H9 (cell line): Measurements from ENCODE around the gene TRABD. TPM values are rescaled to one million over a fixed set of nuclear protein-coding genes. Genes with fewer than 3 reads are reported as not detected.

Source experiments
- DNase-seq: peaks from one replicate; pipeline ENCODE4 v3.0.0-alpha.2; 2017
- H2AFZ ChIP-seq: one replicate; pipeline ENCODE4 v1.6.1; 2013; ENCODE audit warnings: mild to moderate bottlenecking, low read length, control low read depth, moderate library complexity
- H2AK5ac ChIP-seq: 2 replicates; pipeline ENCODE4 v1.6.1; 2013; ENCODE audit warnings: low read length, control low read depth, mixed read lengths; ENCODE audit not compliant: insufficient read length
- H2BK120ac ChIP-seq: one replicate; pipeline ENCODE4 v1.6.1; 2013; ENCODE audit warnings: low read depth, mild to moderate bottlenecking, low read length, control low read depth, inconsistent platforms; ENCODE audit not compliant: poor library complexity, severe bottlenecking
- H2BK12ac ChIP-seq: 2 replicates; pipeline ENCODE4 v1.6.1; 2013; ENCODE audit warnings: low read length, control low read depth, mixed read lengths, low read depth; ENCODE audit not compliant: insufficient read length
- H2BK15ac ChIP-seq: 2 replicates; pipeline ENCODE4 v1.6.1; 2013; ENCODE audit warnings: low read depth, low read length, control low read depth
- H2BK20ac ChIP-seq: one replicate; pipeline ENCODE4 v1.6.1; 2013; ENCODE audit warnings: low read depth, mild to moderate bottlenecking, low read length, control low read depth, inconsistent platforms; ENCODE audit not compliant: poor library complexity, severe bottlenecking
- H2BK5ac ChIP-seq: 2 replicates; pipeline ENCODE4 v1.6.1; 2013; ENCODE audit warnings: low read length, control low read depth, mixed read lengths; ENCODE audit not compliant: insufficient read length
- H3K14ac ChIP-seq: 2 replicates; pipeline ENCODE4 v1.6.1; 2013; ENCODE audit warnings: low read length, control low read depth; ENCODE audit not compliant: insufficient read depth
- H3K18ac ChIP-seq: 2 replicates; pipeline ENCODE4 v1.6.1; 2013; ENCODE audit warnings: low read depth, mild to moderate bottlenecking, mixed read lengths, low read length, control low read depth; ENCODE audit not compliant: insufficient read length
- H3K23ac ChIP-seq: 2 replicates; pipeline ENCODE4 v1.6.1; 2013; ENCODE audit warnings: low read length, control low read depth, mixed read lengths, low read depth; ENCODE audit not compliant: insufficient read length
- H3K23me2 ChIP-seq: 2 replicates; pipeline ENCODE4 v1.6.1; 2013; ENCODE audit warnings: low read depth, mild to moderate bottlenecking, mixed read lengths, low read length, control low read depth; ENCODE audit not compliant: insufficient read length, poor library complexity, severe bottlenecking
- H3K27ac ChIP-seq: 2 replicates; pipeline ENCODE4 v1.5.1; 2013; ENCODE audit warnings: low read length, control low read depth, mixed read lengths, low read depth; ENCODE audit not compliant: insufficient read length
- H3K27me3 ChIP-seq: 2 replicates; pipeline ENCODE4 v1.6.1; 2013; ENCODE audit warnings: low read length, control low read depth, inconsistent platforms; ENCODE audit not compliant: insufficient read depth
- H3K4ac ChIP-seq: 2 replicates; pipeline ENCODE4 v1.6.1; 2013; ENCODE audit warnings: low read depth, mild to moderate bottlenecking, control low read depth, inconsistent platforms, low read length, moderate library complexity
- H3K4me1 ChIP-seq: 2 replicates; pipeline ENCODE4 v1.6.1; 2013; ENCODE audit warnings: low read length, control low read depth, inconsistent platforms; ENCODE audit not compliant: insufficient read depth
- H3K4me2 ChIP-seq: 2 replicates; pipeline ENCODE4 v1.6.1; 2013; ENCODE audit warnings: low read length, control low read depth, mixed read lengths; ENCODE audit not compliant: insufficient read length, insufficient read depth
- H3K56ac ChIP-seq: 2 replicates; pipeline ENCODE4 v1.6.1; 2013; ENCODE audit warnings: low read depth, mild to moderate bottlenecking, mixed read lengths, low read length, control low read depth; ENCODE audit not compliant: insufficient read length
- H3K79me1 ChIP-seq: 2 replicates; pipeline ENCODE4 v1.6.1; 2013; ENCODE audit warnings: low read depth, mild to moderate bottlenecking, moderate library complexity, low read length, control low read depth, inconsistent platforms; ENCODE audit not compliant: insufficient read depth, poor library complexity, severe bottlenecking
- H3K79me2 ChIP-seq: 2 replicates; pipeline ENCODE4 v1.6.1; 2013; ENCODE audit warnings: low read length, control low read depth, inconsistent platforms; ENCODE audit not compliant: insufficient read depth
- H3K9ac ChIP-seq: 2 replicates; pipeline ENCODE4 v1.6.1; 2013; ENCODE audit warnings: low read length, control low read depth, mixed read lengths; ENCODE audit not compliant: insufficient read length; ENCODE audit errors: extremely low read depth
- H3K9me3 ChIP-seq: one replicate; pipeline ENCODE4 v1.6.1; 2013; ENCODE audit warnings: low read depth, low read length, inconsistent platforms; ENCODE audit not compliant: control insufficient read depth
- H3T11ph ChIP-seq: one replicate; pipeline ENCODE4 v1.6.1; 2013; ENCODE audit warnings: mild to moderate bottlenecking, low read length, control low read depth, inconsistent platforms
- H4K20me1 ChIP-seq: one replicate; pipeline ENCODE4 v1.6.1; 2013; ENCODE audit not compliant: control insufficient read depth, insufficient read length, insufficient read depth
- H4K5ac ChIP-seq: 2 replicates; pipeline ENCODE4 v1.6.1; 2013; ENCODE audit warnings: low read depth, mild to moderate bottlenecking, mixed read lengths, low read length, control low read depth; ENCODE audit not compliant: insufficient read length
- H4K8ac ChIP-seq: replicated peaks from 2 replicates; pipeline ENCODE4 v1.6.1; 2013; ENCODE audit warnings: low read length, control low read depth, mixed read lengths, low read depth; ENCODE audit not compliant: insufficient read length
- H4K91ac ChIP-seq: 2 replicates; pipeline ENCODE4 v1.6.1; 2013; ENCODE audit warnings: low read depth, mild to moderate bottlenecking, moderate library complexity, mixed read lengths, low read length, control low read depth; ENCODE audit not compliant: insufficient read length
- H3K27ac Mint-ChIP-seq, 3 experiments: 2 replicates in 2 of 3; 3 replicates in 1 of 3; pipeline ENCODE4 v1.8.0; 2020 to 2021; ENCODE audit warnings: mixed read lengths in 3 of 3, mild to moderate bottlenecking in 1 of 3, moderate library complexity in 1 of 3
- H3K27me3 Mint-ChIP-seq: 2 replicates; pipeline ENCODE4 v1.8.0; 2021; ENCODE audit warnings: low read depth, mild to moderate bottlenecking, moderate library complexity, mixed read lengths
- H3K36me3 Mint-ChIP-seq, 3 experiments: 2 replicates in 2 of 3; 3 replicates in 1 of 3; pipeline ENCODE4 v1.8.0; 2020 to 2021; ENCODE audit warnings: low read depth in 3 of 3, mixed read lengths in 3 of 3; ENCODE audit not compliant: insufficient read depth in 1 of 3
- H3K4me1 Mint-ChIP-seq, 2 experiments: 2 replicates each; pipeline ENCODE4 v1.8.0; 2020; ENCODE audit warnings: mixed read lengths in 2 of 2
- H3K4me3 Mint-ChIP-seq, 2 experiments: 2 replicates in 1 of 2; 3 replicates in 1 of 2; pipeline ENCODE4 v1.8.0; 2020 to 2021; ENCODE audit warnings: mild to moderate bottlenecking in 2 of 2, mixed read lengths in 2 of 2, moderate library complexity in 1 of 2
- H3K9me3 Mint-ChIP-seq, 2 experiments: 2 replicates in 1 of 2; 3 replicates in 1 of 2; pipeline ENCODE4 v1.8.0; 2020; ENCODE audit warnings: mild to moderate bottlenecking in 2 of 2, mixed read lengths in 2 of 2, moderate library complexity in 1 of 2
- WGBS: extraction: QIAGEN DNeasy Blood & Tissue Kit; methylation state at CpG from one replicate; pipeline ENCODE4 v1.1.7; 2013; ENCODE audit warnings: missing lambda C conversion rate, low lambda C conversion rate, mixed read lengths; ENCODE audit not compliant: insufficient read length; ENCODE audit errors: extremely low coverage; 5-methylcytosine and 5-hydroxymethylcytosine counted together
- total RNA-seq: library from RNA; stranded (reverse); gene quantifications from 2 replicates; pipeline ENCODE4 v1.2.1, GENCODE V29; 2021
- TF ChIP-seq, protein P1 (sequence below): fragments of 200-600 bp; sonication (generic); conservative IDR thresholded peaks from 3 replicates; pipeline ENCODE4 v1.8.0; 2021; ENCODE audit warnings: antibody characterized with exemption, mild to moderate bottlenecking

Gene TRABD
- total RNA-seq, 1 experiment from 2014 or later: 47.8 TPM

DNA sequence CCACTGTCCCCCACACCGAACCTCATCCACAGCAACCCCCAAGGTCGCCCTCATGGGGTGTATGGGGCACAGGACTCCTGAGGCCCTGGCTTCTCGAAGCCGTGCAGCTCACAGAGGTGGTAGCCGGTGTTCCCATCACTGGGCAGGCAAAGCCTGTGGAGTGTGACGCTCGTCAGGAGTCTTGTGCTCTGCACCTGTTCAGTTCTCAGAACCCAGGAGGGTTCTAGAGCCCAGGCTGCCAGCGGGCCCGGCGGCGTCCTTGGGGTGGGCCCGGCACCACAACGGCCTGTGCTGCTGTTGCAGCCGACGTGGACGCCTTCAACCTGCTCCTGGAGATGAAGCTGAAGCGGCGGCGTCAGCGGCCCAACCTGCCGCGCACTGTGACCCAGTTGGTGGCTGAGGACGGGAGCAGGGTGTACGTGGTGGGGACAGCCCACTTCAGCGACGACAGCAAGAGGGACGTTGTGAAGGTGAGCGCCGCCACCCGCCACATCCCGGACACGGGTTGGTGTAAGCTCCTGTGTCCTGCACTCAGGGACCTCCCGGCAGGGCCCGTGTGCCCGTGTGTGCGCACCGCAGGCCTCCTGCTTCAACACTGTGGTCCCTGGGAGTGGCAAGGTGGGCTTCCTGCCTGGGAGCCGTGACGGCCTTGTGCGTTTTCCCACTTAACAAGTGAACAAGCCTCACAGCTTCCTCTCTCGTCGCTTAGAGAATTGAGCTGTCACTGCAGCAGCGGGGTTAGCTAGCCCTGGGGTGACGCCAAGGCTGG is 8.5 kb downstream of the TRABD start:
- H3T11ph ChIP-seq: no peak overlapping the region
- no peaks in the 10 kb centered on the region for H3K27me3 ChIP-seq
- H2BK5ac ChIP-seq: no peak overlapping the region
- H2BK15ac ChIP-seq: no peak overlapping the region
- Mint-ChIP-seq H3K9me3 (no peaks in the 10 kb centered on the region), H3K4me3 (no peak overlapping the region), H3K27ac (no peak overlapping the region), H3K4me1 (peaks cover 4 to 16% of the 10 kb centered on the region in 2 experiments; a peak in 3 of 4 replicates), H3K27me3 (no peaks in the 10 kb centered on the region), H3K36me3 (peaks cover 4 to 21% (median 12%) of the 10 kb centered on the region in 3 experiments)
- H4K8ac ChIP-seq: no peak overlapping the region
- H3K23ac ChIP-seq: no peak overlapping the region
- H3K27ac ChIP-seq: no peak overlapping the region
- H2BK120ac ChIP-seq: no peak overlapping the region
- no peaks in the 10 kb centered on the region for H3K9me3 ChIP-seq
- H4K91ac ChIP-seq: no peak overlapping the region
- no peak overlapping the region for H2AK5ac ChIP-seq
- H3K79me1 ChIP-seq: no peaks in the 10 kb centered on the region
- no peaks in the 10 kb centered on the region for H3K23me2 ChIP-seq
- H3K14ac ChIP-seq: no peak overlapping the region; the same call in 1 of the 2 replicates
- H3K9ac ChIP-seq: no peak overlapping the region
- H4K20me1 ChIP-seq: no peaks in the 10 kb centered on the region
- H2AFZ ChIP-seq: no peak overlapping the region
- no peak overlapping the region for H3K4me2 ChIP-seq
- no peak overlapping the region for H2BK20ac ChIP-seq
- no peak overlapping the region for H3K56ac ChIP-seq
- no peaks in the 10 kb centered on the region for H3K4me1 ChIP-seq
- TF ChIP-seq, protein P1, sequence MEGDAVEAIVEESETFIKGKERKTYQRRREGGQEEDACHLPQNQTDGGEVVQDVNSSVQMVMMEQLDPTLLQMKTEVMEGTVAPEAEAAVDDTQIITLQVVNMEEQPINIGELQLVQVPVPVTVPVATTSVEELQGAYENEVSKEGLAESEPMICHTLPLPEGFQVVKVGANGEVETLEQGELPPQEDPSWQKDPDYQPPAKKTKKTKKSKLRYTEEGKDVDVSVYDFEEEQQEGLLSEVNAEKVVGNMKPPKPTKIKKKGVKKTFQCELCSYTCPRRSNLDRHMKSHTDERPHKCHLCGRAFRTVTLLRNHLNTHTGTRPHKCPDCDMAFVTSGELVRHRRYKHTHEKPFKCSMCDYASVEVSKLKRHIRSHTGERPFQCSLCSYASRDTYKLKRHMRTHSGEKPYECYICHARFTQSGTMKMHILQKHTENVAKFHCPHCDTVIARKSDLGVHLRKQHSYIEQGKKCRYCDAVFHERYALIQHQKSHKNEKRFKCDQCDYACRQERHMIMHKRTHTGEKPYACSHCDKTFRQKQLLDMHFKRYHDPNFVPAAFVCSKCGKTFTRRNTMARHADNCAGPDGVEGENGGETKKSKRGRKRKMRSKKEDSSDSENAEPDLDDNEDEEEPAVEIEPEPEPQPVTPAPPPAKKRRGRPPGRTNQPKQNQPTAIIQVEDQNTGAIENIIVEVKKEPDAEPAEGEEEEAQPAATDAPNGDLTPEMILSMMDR: no peak
- H2BK12ac ChIP-seq: no peak overlapping the region
- no peak overlapping the region for H4K5ac ChIP-seq
- H3K4ac ChIP-seq: no peak overlapping the region
- no peaks in the 10 kb centered on the region; the same call in 1 of the 2 replicates for H3K79me2 ChIP-seq
- no CpG with 5 or more reads among the region's 44 CpGs for WGBS
- no peak for DNase-seq
- H3K18ac ChIP-seq: no peak overlapping the region
